ENCODE data around the gene STKLD1. TPM values are rescaled to one million over a fixed set of nuclear protein-coding genes. Genes with fewer than 3 reads are reported as not detected.
A peak's percentile ranks its signal among the peaks of the same experiment; 100 is the strongest.
"Not testable (repeated sequence)": the region's sequence is repeated elsewhere in the genome, so short reads cannot be mapped to it uniquely, and the experiment has no call there.

Gene STKLD1
- total and polyA plus RNA-seq, 3 experiments from 2014 or later, result 0.24 to 0.91 (median 0.75) TPM

DNA sequence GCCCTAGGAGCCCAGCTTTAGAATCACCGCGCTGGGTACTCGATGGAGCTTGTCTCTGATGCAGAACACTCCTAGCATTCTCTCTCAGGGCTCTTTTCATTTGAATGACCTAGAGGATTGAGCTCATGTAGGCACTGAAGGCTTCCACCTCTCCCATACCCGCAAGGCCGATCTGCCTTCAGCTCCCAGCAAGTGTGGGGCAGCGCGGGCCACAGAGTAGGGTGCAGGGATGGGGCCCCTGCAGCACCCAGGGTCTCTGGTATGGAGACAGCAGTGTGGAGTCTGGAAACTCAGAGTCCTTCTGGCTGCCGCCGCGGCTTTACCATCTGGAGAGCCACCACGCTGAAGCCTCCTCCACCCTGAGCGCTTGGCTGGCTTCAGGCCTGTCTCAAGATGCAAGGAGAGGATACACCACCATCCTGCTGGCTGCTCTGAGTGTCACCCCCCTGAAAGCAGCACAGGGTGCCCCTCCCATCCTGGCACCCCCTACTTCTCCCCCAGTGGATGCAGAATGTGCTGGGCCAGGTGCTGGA, 12.9 kb downstream of the STKLD1 start:
- POLR2A ChIA-PET, result no interaction called here
- H3K27ac ChIP-seq (ENCODE audit: low read depth, low read length), result no peak overlapping the region
- no peak overlapping the region for H3K4me3 ChIP-seq (ENCODE audit: low read length)
- Mint-ChIP-seq H3K4me3 (no peak overlapping the region), H3K4me1 (no peaks in the 10 kb centered on the region), H3K27me3 (peaks cover 8% of the 10 kb centered on the region in 2 donors), H3K9me3 (no peaks in the 10 kb centered on the region), H3K36me3 (no peaks in the 10 kb centered on the region), H3K27ac (peak overlapping the region in 1 of 8 donors; percentile 33)
- no peak for DNase-seq
- no peaks in the 10 kb centered on the region for H3K36me3 ChIP-seq (ENCODE audit: insufficient read depth, low read length)
- H3K9me3 ChIP-seq (ENCODE audit: low read length), result no peaks in the 10 kb centered on the region
- H3K27me3 ChIP-seq (ENCODE audit: insufficient read depth, low read length, poor library complexity, severe bottlenecking), result peaks cover 3% of the 10 kb centered on the region
- H3K4me1 ChIP-seq (ENCODE audit: insufficient read depth, low read length), result no peaks in the 10 kb centered on the region
- CTCF ChIA-PET, result interaction anchor here (1.0 kb wide), 1 partner anchor 97 kb away, joined by 3 read pairs; no protein-coding TSS in a partner anchor

DNA sequence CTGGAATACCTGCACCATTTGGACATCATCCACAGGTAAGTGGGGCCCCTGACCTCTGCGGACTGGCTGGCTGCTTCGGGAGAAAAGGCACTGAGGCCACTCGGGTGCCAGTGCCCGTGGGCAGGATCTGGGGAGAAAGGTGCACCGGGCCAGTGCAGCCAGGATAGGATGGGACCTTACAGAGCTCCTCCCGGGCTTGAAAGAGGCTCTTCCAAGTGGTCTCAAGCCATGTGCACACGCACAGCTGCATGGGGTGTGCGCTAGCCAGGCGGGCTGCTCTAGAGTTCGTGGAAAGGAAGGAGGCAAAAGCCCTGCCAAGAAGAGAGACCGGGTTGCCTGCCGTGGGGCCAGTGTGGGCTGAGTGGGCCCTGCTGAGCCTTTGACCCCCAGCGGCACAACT, 13.4 kb downstream of the STKLD1 start:
- no peak for DNase-seq
- POLR2A ChIA-PET, result interaction anchor here (0.6 kb wide), 1 partner anchor 42 kb away, joined by 5 read pairs; the partner anchor contains the start of genes MED22 and RPL7A
- CTCF ChIA-PET, result no interaction called here
- Mint-ChIP-seq H3K27ac (no peak overlapping the region), H3K9me3 (no peaks in the 10 kb centered on the region), H3K4me3 (no peak overlapping the region), H3K36me3 (no peaks in the 10 kb centered on the region), H3K27me3 (peaks cover 8% of the 10 kb centered on the region in 2 donors), H3K4me1 (no peaks in the 10 kb centered on the region)
- Histone ChIP-seq H3K4me1 (ENCODE audit: insufficient read depth, low read length) (no peaks in the 10 kb centered on the region), H3K4me3 (ENCODE audit: low read length) (no peak overlapping the region), H3K27ac (ENCODE audit: low read depth, low read length) (no peak overlapping the region), H3K9me3 (ENCODE audit: low read length) (no peaks in the 10 kb centered on the region), H3K36me3 (ENCODE audit: insufficient read depth, low read length) (no peaks in the 10 kb centered on the region), H3K27me3 (ENCODE audit: insufficient read depth, low read length, poor library complexity, severe bottlenecking) (peaks cover 3% of the 10 kb centered on the region)

DNA sequence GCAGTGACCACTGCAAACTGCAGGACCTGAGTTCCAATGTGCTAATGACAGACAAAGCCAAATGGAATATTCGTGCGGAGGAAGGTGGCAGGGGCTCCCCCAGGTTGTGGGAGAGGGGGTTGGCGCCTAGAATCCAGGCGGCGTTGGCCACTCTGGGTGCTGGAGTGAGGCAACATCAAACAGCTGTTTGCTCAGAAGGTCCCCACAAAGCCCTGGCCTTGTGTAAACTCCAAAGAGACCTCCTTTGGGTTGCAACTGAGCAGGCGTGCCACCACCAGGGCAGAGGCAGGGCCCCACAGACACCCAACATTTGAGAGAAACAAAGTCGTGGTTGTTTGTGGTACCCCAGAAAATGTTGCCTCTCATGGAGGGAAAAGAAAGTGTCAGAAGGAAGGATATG, 14.5 kb downstream of the STKLD1 start:
- H3K4me3 Mint-ChIP-seq, result no peak overlapping the region
- Histone ChIP-seq H3K36me3 (ENCODE audit: insufficient read depth, low read length) (no peaks in the 10 kb centered on the region), H3K27ac (ENCODE audit: low read depth, low read length) (no peak overlapping the region), H3K4me3 (ENCODE audit: low read length) (no peak overlapping the region), H3K4me1 (ENCODE audit: insufficient read depth, low read length) (no peaks in the 10 kb centered on the region), H3K9me3 (ENCODE audit: low read length) (no peaks in the 10 kb centered on the region), H3K27me3 (ENCODE audit: insufficient read depth, low read length, poor library complexity, severe bottlenecking) (peaks cover 3% of the 10 kb centered on the region)
- no peaks in the 10 kb centered on the region for H3K4me1 Mint-ChIP-seq
- POLR2A ChIA-PET, result no interaction called here
- CTCF ChIA-PET, result no interaction called here
- DNase-seq, result no peak
- no peak overlapping the region for H3K27ac Mint-ChIP-seq
- H3K9me3 Mint-ChIP-seq, result no peaks in the 10 kb centered on the region
- no peaks in the 10 kb centered on the region for H3K36me3 Mint-ChIP-seq
- peaks cover 8% of the 10 kb centered on the region in 2 donors for H3K27me3 Mint-ChIP-seq

DNA sequence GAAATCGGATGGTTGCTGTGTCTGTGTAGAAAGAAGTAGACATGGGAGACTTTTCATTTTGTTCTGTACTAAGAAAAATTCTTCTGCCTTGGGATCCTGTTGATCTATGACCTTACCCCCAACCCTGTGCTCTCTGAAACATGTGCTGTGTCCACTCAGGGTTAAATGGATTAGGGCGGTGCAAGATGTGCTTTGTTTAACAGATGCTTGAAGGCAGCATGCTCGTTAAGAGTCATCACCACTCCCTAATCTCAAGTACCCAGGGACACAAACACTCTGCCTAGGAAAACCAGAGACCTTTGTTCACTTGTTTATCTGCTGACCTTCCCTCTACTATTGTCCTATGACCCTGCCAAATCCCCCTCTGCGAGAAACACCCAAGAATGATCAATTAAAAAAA, 15.3 kb downstream of the STKLD1 start:
- H3K4me3 Mint-ChIP-seq; H3K4me3 ChIP-seq (ENCODE audit: low read length); H3K4me1 Mint-ChIP-seq; H3K36me3 ChIP-seq (ENCODE audit: insufficient read depth, low read length); H3K4me1 ChIP-seq (ENCODE audit: insufficient read depth, low read length); H3K27ac ChIP-seq (ENCODE audit: low read depth, low read length); H3K27me3 ChIP-seq (ENCODE audit: insufficient read depth, low read length, poor library complexity, severe bottlenecking); H3K9me3 Mint-ChIP-seq; CTCF ChIA-PET; H3K36me3 Mint-ChIP-seq; H3K27me3 Mint-ChIP-seq; DNase-seq; H3K9me3 ChIP-seq (ENCODE audit: low read length); H3K27ac Mint-ChIP-seq: not testable (repeated sequence)
- POLR2A ChIA-PET, result interaction anchor here (0.6 kb wide), 1 partner anchor 10 kb away, joined by 3 read pairs; no protein-coding TSS in a partner anchor

DNA sequence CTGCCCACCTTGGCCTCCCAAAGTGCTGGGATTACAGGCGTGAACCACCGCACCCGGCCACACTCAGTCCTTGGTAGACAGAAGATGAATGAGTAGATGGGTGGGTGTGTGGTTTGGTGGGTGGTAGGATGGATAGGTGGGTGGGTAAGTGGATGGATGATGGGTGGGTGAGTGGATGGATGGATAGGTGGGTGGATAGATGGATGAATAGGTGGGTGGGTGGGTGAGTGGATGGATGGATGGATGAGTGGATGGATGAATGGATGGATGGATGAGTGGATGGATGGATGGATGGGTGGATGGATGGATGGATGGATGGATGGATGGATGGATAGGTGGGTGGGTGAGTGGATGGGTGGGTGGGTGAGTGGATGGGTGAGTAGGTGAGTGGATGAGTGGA, 16.1 kb downstream of the STKLD1 start:
- DNase-seq; H3K4me3 ChIP-seq (ENCODE audit: low read length); H3K36me3 Mint-ChIP-seq; H3K9me3 ChIP-seq (ENCODE audit: low read length); H3K27me3 ChIP-seq (ENCODE audit: insufficient read depth, low read length, poor library complexity, severe bottlenecking); H3K27me3 Mint-ChIP-seq; H3K27ac ChIP-seq (ENCODE audit: low read depth, low read length); H3K36me3 ChIP-seq (ENCODE audit: insufficient read depth, low read length); H3K4me1 ChIP-seq (ENCODE audit: insufficient read depth, low read length); H3K4me1 Mint-ChIP-seq; H3K4me3 Mint-ChIP-seq; CTCF ChIA-PET; H3K9me3 Mint-ChIP-seq; H3K27ac Mint-ChIP-seq: not testable (repeated sequence)
- POLR2A ChIA-PET, result interaction anchor here (0.6 kb wide), 1 partner anchor 11 kb away, joined by 3 read pairs; no protein-coding TSS in a partner anchor

DNA sequence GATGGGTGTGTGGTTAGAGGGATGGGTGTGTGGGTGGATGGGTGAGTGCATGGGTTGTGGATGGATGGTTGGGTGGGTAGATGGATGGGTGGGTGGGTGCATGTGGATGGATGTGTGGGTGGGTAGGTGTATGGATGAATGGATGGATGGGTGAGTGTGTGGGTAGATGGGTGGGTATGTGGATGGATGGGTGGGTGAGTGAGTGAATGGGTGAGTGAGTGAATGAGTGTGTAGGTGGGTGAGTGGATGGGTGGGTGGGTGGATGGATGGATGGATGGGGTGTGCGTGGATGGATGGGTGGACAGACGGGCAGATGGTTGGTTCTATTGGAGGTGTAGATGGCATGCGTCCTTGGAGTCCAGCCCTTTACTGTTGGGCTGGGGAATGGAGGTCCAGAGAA, 17.2 kb downstream of the STKLD1 start:
- ChIA-PET CTCF (no interaction called here), POLR2A (no interaction called here)
- no peak overlapping the region for H3K27ac Mint-ChIP-seq
- no peak for DNase-seq
- H3K4me3 Mint-ChIP-seq, result no peak overlapping the region
- Histone ChIP-seq H3K27me3 (ENCODE audit: insufficient read depth, low read length, poor library complexity, severe bottlenecking) (peaks cover 3% of the 10 kb centered on the region), H3K4me1 (ENCODE audit: insufficient read depth, low read length) (no peaks in the 10 kb centered on the region), H3K4me3 (ENCODE audit: low read length) (no peak overlapping the region), H3K36me3 (ENCODE audit: insufficient read depth, low read length) (no peaks in the 10 kb centered on the region), H3K27ac (ENCODE audit: low read depth, low read length) (no peak overlapping the region), H3K9me3 (ENCODE audit: low read length) (no peaks in the 10 kb centered on the region)
- H3K4me1 Mint-ChIP-seq, result no peaks in the 10 kb centered on the region
- H3K36me3 Mint-ChIP-seq, result no peaks in the 10 kb centered on the region
- no peaks in the 10 kb centered on the region for H3K9me3 Mint-ChIP-seq
- H3K27me3 Mint-ChIP-seq, result peaks cover 4 to 8% of the 10 kb centered on the region in 2 donors

DNA sequence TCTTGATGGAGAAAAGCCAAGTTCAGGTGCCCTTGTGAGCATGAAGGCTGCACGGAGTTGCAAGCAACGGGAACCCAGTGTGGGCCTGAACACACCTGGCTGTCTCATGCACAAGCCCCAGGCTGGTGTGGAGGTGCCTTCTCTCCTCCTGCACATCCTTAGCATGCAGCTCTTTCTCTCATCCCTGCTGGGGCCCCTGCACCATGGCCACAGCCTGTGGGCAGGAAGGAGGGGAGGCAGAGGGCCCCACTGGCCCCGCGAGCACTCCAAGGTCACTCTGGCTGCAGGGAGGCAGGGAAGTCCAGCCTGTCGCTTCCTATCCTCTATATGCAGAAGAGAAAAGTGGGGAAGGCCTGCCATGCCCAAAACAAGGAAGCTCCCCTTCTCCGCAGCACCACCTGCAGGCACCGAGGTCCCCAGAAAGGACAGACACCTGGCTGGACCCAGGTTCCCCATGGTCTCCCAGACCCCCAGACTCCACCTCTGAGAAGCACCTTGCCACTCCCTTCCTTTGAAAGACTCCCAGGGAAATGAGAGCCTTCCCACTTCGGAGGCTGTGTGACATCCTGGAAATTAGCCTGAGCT, 18.6 kb downstream of the STKLD1 start:
- Mint-ChIP-seq H3K4me3 (no peak overlapping the region), H3K27ac (no peak overlapping the region), H3K36me3 (no peaks in the 10 kb centered on the region), H3K27me3 (peaks cover 2 to 6% of the 10 kb centered on the region in 2 donors), H3K9me3 (no peaks in the 10 kb centered on the region), H3K4me1 (no peaks in the 10 kb centered on the region)
- no peaks in the 10 kb centered on the region for H3K4me1 ChIP-seq (ENCODE audit: insufficient read depth, low read length)
- CTCF ChIA-PET, result no interaction called here
- no peak for DNase-seq
- POLR2A ChIA-PET, result no interaction called here
- no peaks in the 10 kb centered on the region for H3K9me3 ChIP-seq (ENCODE audit: low read length)
- H3K36me3 ChIP-seq (ENCODE audit: insufficient read depth, low read length), result no peaks in the 10 kb centered on the region
- peaks cover 3% of the 10 kb centered on the region for H3K27me3 ChIP-seq (ENCODE audit: insufficient read depth, low read length, poor library complexity, severe bottlenecking)
- no peak overlapping the region for H3K27ac ChIP-seq (ENCODE audit: low read depth, low read length)
- no peak overlapping the region for H3K4me3 ChIP-seq (ENCODE audit: low read length)

DNA sequence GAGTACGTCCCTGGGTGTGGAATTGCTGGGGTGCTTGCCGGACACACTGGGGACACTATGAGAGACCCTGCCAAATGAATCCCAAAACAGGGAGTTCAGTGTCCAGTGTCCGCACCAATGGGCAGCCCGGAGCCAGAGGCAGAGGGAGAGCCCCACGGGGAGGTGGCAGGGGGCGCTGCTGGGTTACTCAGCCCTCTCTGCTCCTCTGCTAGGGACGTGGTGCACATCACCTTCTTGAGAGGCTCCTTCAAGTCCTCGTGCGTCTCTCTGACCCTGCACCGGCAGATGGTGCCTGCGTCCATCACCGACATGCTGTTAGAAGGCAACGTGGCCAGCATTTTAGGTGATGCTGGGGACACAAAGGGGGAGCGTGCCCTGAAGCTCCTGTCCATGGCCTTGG, 20.8 kb downstream of the STKLD1 start:
- Histone ChIP-seq H3K9me3 (ENCODE audit: low read length) (no peaks in the 10 kb centered on the region), H3K4me1 (ENCODE audit: insufficient read depth, low read length) (no peaks in the 10 kb centered on the region), H3K4me3 (ENCODE audit: low read length) (no peak overlapping the region), H3K27me3 (ENCODE audit: insufficient read depth, low read length, poor library complexity, severe bottlenecking) (no peaks in the 10 kb centered on the region), H3K27ac (ENCODE audit: low read depth, low read length) (no peak overlapping the region), H3K36me3 (ENCODE audit: insufficient read depth, low read length) (no peaks in the 10 kb centered on the region)
- ChIA-PET POLR2A (no interaction called here), CTCF (interaction anchor here (1.5 kb wide), 1 partner anchor 15 kb away, joined by 3 read pairs; no protein-coding TSS in a partner anchor)
- peak overlapping the region in 1 of 7 donors; percentile 48 for H3K4me3 Mint-ChIP-seq
- no peak for DNase-seq
- H3K27me3 Mint-ChIP-seq, result no peaks in the 10 kb centered on the region
- H3K4me1 Mint-ChIP-seq, result no peaks in the 10 kb centered on the region
- no peak overlapping the region for H3K27ac Mint-ChIP-seq
- H3K36me3 Mint-ChIP-seq, result no peaks in the 10 kb centered on the region
- H3K9me3 Mint-ChIP-seq, result no peaks in the 10 kb centered on the region

Measured in CD8-positive, alpha-beta memory T cell (primary cell).